Measurements from ENCODE around the gene POLD1.

Gene POLD1

DNA sequence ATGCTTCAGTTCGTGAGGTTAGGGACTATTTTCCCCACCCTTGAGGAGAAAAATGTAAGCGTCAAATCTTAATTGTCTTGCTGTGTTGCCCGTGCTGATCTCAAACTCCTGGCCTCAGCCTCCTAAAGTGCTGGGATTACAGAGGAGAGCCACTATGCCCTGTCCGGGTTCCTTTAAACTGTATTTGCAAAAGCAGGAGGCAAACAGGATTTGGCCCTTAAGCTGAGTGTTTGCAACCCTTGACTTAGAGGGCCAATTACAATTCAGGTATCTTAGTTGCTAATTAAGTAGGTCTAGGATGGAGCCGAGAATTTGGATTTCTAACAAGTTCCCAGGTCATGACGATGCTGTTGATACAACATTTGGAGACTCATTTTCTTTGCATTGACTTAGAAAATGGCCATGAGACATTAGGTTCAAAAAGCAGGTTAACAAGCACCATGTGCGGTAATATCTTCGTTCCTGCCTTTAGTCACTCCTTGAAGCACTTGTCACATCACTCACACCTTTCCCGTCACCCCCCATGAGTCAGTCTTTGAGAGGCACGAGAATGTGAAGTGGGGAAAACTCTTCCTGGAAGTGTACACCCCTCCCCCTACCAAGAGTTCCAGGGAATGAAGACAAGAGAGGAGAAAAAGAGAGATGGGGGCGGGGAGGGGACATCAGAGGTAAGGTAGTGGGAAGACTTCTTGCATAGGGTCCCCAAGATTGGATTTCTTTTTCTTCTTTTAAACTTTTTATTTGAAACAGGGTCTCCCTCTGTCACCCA, 21.3 kb upstream of the POLD1 start:
- DNase-seq (ENCODE audit: low read depth in 1 of 2, low spot score in 1 of 2) = no peak
- H3K27ac ChIP-seq (replicated peaks) = no peak overlapping the region
- H3K27me3 ChIP-seq (ENCODE audit: insufficient read depth, poor library complexity, severe bottlenecking) = peaks cover 8% of the 10 kb centered on the region
- no peak overlapping the region for H3K4me3 ChIP-seq (replicated peaks; ENCODE audit: insufficient read depth, low read length)
- no peak for TF ChIP-seq SPI1 (IDR thresholded peaks at IDR 0.05; ENCODE audit: borderline replicate concordance, low read depth)
- TF ChIP-seq, protein P1, sequence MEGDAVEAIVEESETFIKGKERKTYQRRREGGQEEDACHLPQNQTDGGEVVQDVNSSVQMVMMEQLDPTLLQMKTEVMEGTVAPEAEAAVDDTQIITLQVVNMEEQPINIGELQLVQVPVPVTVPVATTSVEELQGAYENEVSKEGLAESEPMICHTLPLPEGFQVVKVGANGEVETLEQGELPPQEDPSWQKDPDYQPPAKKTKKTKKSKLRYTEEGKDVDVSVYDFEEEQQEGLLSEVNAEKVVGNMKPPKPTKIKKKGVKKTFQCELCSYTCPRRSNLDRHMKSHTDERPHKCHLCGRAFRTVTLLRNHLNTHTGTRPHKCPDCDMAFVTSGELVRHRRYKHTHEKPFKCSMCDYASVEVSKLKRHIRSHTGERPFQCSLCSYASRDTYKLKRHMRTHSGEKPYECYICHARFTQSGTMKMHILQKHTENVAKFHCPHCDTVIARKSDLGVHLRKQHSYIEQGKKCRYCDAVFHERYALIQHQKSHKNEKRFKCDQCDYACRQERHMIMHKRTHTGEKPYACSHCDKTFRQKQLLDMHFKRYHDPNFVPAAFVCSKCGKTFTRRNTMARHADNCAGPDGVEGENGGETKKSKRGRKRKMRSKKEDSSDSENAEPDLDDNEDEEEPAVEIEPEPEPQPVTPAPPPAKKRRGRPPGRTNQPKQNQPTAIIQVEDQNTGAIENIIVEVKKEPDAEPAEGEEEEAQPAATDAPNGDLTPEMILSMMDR (IDR thresholded peaks at IDR 0.05; ENCODE audit: insufficient read depth, low read length) = no peak
- TF ChIP-seq, protein P2, sequence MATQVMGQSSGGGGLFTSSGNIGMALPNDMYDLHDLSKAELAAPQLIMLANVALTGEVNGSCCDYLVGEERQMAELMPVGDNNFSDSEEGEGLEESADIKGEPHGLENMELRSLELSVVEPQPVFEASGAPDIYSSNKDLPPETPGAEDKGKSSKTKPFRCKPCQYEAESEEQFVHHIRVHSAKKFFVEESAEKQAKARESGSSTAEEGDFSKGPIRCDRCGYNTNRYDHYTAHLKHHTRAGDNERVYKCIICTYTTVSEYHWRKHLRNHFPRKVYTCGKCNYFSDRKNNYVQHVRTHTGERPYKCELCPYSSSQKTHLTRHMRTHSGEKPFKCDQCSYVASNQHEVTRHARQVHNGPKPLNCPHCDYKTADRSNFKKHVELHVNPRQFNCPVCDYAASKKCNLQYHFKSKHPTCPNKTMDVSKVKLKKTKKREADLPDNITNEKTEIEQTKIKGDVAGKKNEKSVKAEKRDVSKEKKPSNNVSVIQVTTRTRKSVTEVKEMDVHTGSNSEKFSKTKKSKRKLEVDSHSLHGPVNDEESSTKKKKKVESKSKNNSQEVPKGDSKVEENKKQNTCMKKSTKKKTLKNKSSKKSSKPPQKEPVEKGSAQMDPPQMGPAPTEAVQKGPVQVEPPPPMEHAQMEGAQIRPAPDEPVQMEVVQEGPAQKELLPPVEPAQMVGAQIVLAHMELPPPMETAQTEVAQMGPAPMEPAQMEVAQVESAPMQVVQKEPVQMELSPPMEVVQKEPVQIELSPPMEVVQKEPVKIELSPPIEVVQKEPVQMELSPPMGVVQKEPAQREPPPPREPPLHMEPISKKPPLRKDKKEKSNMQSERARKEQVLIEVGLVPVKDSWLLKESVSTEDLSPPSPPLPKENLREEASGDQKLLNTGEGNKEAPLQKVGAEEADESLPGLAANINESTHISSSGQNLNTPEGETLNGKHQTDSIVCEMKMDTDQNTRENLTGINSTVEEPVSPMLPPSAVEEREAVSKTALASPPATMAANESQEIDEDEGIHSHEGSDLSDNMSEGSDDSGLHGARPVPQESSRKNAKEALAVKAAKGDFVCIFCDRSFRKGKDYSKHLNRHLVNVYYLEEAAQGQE (IDR thresholded peaks at IDR 0.05; ENCODE audit: insufficient replicate concordance, low read depth) = no peak
- TF ChIP-seq POLR2AphosphoS5 (IDR thresholded peaks at IDR 0.05; ENCODE audit: low read depth) = no peak
- TF ChIP-seq GABPA (IDR thresholded peaks at IDR 0.05; ENCODE audit: low read depth) = no peak

DNA sequence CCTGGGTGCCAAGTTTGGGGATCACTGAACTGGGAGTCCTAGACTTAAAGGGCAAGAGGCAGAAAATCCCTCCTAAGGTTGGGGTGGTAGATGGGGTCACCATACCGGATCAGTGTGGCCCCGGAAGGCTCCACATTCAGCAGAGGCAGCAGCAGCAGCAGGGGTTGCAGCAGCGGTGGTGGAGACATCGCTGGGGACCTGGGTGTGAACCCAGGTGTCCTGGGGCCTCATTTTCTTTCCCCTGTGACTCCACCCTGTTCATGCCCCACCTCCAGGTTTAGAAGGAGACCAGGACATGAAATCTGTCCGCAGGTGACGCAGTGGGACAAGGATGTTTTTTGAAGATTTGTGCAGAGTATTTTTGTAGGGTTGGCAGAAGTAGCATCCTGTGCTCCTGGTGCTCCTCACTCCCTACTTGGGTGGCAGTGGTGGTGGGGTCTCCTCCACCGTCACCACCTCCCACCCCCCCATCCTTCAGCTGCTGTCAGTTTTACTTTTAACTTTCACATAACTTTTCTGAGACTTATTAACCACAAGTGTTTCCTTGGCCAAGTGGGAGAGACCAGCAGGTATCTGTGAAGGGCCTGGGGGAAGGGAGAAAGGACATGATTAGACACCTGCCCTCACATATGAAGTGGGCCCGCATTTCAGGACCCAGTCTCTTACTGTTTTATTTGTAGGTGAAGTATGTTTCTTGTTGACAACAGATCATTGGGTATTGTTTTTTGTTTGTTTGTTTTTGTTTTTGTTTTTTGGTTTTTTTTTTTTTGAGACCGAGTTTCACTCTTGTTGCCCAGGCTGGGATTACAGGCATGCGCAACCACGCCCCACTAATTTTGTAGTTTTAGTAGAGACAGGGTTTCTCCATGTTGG, 18.5 kb upstream of the POLD1 start, which contains the start of gene NAPSA:
NAPSA (minus strand) TSS at position 206 of the 873 bp plus-strand sequence; CDS start at position 188, 18 bp downstream.
- no peak for DNase-seq (ENCODE audit: low read depth in 1 of 2, low spot score in 1 of 2)
- TF ChIP-seq, protein P2 (IDR thresholded peaks at IDR 0.05; ENCODE audit: insufficient replicate concordance, low read depth) = no peak
- TF ChIP-seq POLR2AphosphoS5 (IDR thresholded peaks at IDR 0.05; ENCODE audit: low read depth) = no peak
- TF ChIP-seq, protein P1 (IDR thresholded peaks at IDR 0.05; ENCODE audit: insufficient read depth, low read length) = no peak
- no peak for TF ChIP-seq SPI1 (IDR thresholded peaks at IDR 0.05; ENCODE audit: borderline replicate concordance, low read depth)
- TF ChIP-seq GABPA (IDR thresholded peaks at IDR 0.05; ENCODE audit: low read depth) = no peak
- H3K27me3 ChIP-seq (ENCODE audit: insufficient read depth, poor library complexity, severe bottlenecking) = no peaks in the 10 kb centered on the region
- no peak within 1 kb of the TSS for H3K27ac ChIP-seq (replicated peaks)
- H3K4me3 ChIP-seq (replicated peaks; ENCODE audit: insufficient read depth, low read length) = no peak within 1 kb of the TSS

DNA sequence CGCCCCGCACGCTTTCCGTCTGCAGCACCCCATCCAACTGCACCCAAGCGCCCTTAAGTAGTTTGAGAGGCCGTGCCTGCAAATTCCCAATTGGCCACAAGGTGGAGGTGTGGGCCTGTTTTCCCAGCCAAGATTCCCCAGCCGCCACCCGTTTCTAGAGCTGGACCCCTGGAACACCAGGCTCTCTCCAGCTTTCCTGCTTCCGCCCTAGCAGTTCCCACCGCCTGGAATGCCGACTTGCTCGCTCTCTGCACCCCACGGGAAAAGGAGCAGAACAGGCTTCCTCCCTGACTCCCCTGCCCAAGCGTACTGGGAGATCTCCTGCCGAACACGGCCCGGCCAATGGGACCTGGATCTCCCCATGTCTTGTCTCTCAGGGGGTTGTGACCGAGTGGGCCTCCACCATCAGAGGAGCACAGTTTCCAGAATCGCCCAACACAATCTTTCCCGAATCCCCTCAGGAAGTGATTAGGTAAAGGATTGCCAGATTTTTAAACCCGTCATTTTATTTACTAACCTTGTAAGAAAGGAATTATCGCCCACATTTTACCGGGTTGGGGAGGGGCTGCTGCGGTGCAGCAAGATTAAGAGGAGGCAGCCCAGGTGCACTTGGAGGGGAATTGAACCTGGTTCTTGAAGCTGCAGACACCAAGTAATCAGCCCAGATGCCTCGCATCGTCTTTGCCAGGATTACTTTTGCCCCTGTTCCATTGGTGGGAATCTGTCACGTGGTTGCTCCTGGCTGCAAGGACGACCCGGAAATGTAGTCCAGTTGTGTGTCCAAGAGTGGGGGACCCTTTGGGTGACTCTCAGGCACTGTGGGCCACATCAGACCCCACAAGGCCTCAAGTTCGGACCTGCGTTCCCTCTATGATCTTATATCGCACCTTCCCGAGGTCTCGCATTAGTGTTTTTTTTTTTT, 15.2 kb upstream of the POLD1 start:
- TF ChIP-seq, protein P2 (IDR thresholded peaks at IDR 0.05; ENCODE audit: insufficient replicate concordance, low read depth) = no peak
- TF ChIP-seq GABPA (IDR thresholded peaks at IDR 0.05; ENCODE audit: low read depth) = no peak
- 0 out of 2 replicates have a peak, but pooled peaks have one; percentile 8 for TF ChIP-seq POLR2AphosphoS5 (IDR thresholded peaks at IDR 0.05; ENCODE audit: low read depth)
- TF ChIP-seq, protein P1 (IDR thresholded peaks at IDR 0.05; ENCODE audit: insufficient read depth, low read length) = peak; percentile 64
- TF ChIP-seq SPI1 (IDR thresholded peaks at IDR 0.05; ENCODE audit: borderline replicate concordance, low read depth) = no peak
- H3K4me3 ChIP-seq (replicated peaks; ENCODE audit: insufficient read depth, low read length) = peak overlapping the region; percentile 56
- DNase-seq (ENCODE audit: low read depth in 1 of 2, low spot score in 1 of 2) = peak in 1 of 2 experiments; percentile 87
- peak overlapping the region; percentile 35 for H3K27ac ChIP-seq (replicated peaks)
- no peaks in the 10 kb centered on the region for H3K27me3 ChIP-seq (ENCODE audit: insufficient read depth, poor library complexity, severe bottlenecking)

Data from HL-60 (cell line).